GM12873 (cell line): Measurements from ENCODE around the gene KHDC4.
A peak's percentile ranks its signal among the peaks of the same experiment; 100 is the strongest.

Experiments
- CTCF ChIP-seq: IDR thresholded peaks from 2 replicates; pipeline ENCODE4 v1.5.1; 2012; ENCODE audit warnings: low read depth, mild to moderate bottlenecking, moderate library complexity, low read length, control low read depth; ENCODE audit not compliant: insufficient read depth; ENCODE audit errors: missing control alignments

The KHDC4 gene

GRCh38 chr1:155934936-155935590 lies 850 bp upstream of the KHDC4 start:
- TF ChIP-seq CTCF = no peak

- peak; percentile 5 for TF ChIP-seq CTCF
Measured at GRCh38 chr1:155933591-155934096, 569 bp downstream of the KHDC4 start.

- no peak for TF ChIP-seq CTCF
Measured at GRCh38 chr1:155932487-155932886, 1.7 kb downstream of the KHDC4 start.

- no peak for TF ChIP-seq CTCF
Measured at GRCh38 chr1:155932081-155932480, 2.1 kb downstream of the KHDC4 start.

GRCh38 chr1:155931332-155932038 lies 2.7 kb downstream of the KHDC4 start:
- TF ChIP-seq CTCF = no peak

- no peak for TF ChIP-seq CTCF
Measured at GRCh38 chr1:155929057-155929456, 5.2 kb downstream of the KHDC4 start.

GRCh38 chr1:155925506-155925905 lies 8.7 kb downstream of the KHDC4 start:
- TF ChIP-seq CTCF = no peak
